Neural progenitor cell (in vitro differentiated cells): Measurements from ENCODE around the gene SLFN5. TPM values are rescaled to one million over a fixed set of nuclear protein-coding genes. Genes with fewer than 3 reads are reported as not detected.

Source experiments
- DNase-seq: peaks from one replicate; pipeline ENCODE4 v3.0.0-alpha.2; 2016; ENCODE audit warnings: low spot score
- H2AFZ ChIP-seq: fragments of 200-600 bp; sonication (generic); replicated peaks from 2 replicates; pipeline ENCODE4 v1.6.1; 2016; ENCODE audit warnings: antibody characterized with exemption
- H3F3A ChIP-seq: fragments of 200-600 bp; sonication (generic); 2 replicates; pipeline ENCODE4 v1.6.1; 2016; ENCODE audit warnings: antibody characterized with exemption, low read depth
- H3K27ac ChIP-seq: fragments of 200-600 bp; sonication (generic); 2 replicates; pipeline ENCODE4 v1.5.1; 2016; ENCODE audit warnings: mild to moderate bottlenecking
- H3K27me3 ChIP-seq: fragments of 200-600 bp; sonication (generic); 2 replicates; pipeline ENCODE4 v1.6.1; 2016; ENCODE audit warnings: mild to moderate bottlenecking, moderate library complexity
- H3K36me3 ChIP-seq: fragments of 200-600 bp; sonication (generic); 2 replicates; pipeline ENCODE4 v1.5.1; 2016
- H3K4me1 ChIP-seq: fragments of 200-600 bp; sonication (generic); 2 replicates; pipeline ENCODE4 v1.6.1; 2016; ENCODE audit warnings: mixed run types
- H3K4me2 ChIP-seq: fragments of 200-600 bp; sonication (generic); 2 replicates; pipeline ENCODE4 v1.6.1; 2016
- H3K4me3 ChIP-seq: fragments of 200-600 bp; sonication (generic); 2 replicates; pipeline ENCODE4 v1.5.1; 2016
- H3K79me2 ChIP-seq: fragments of 200-600 bp; sonication (generic); 2 replicates; pipeline ENCODE4 v1.6.1; 2016; ENCODE audit warnings: low read depth
- H3K9ac ChIP-seq: fragments of 200-600 bp; sonication (generic); 2 replicates; pipeline ENCODE4 v1.6.1; 2016
- H3K9me3 ChIP-seq: fragments of 200-600 bp; sonication (generic); 2 replicates; pipeline ENCODE4 v1.5.1; 2016; ENCODE audit warnings: low read depth
- H4K20me1 ChIP-seq: fragments of 200-600 bp; sonication (generic); 2 replicates; pipeline ENCODE4 v1.6.1; 2016; ENCODE audit warnings: low read depth
- H3K27ac Mint-ChIP-seq: 3 replicates; pipeline ENCODE4 v1.8.0; 2021; ENCODE audit warnings: mixed read lengths
- H3K27me3 Mint-ChIP-seq: 2 replicates; pipeline ENCODE4 v1.8.0; 2022; ENCODE audit warnings: low read depth, mild to moderate bottlenecking, inconsistent platforms, moderate library complexity, mixed read lengths; ENCODE audit not compliant: insufficient read depth
- H3K36me3 Mint-ChIP-seq: 3 replicates; pipeline ENCODE4 v1.8.0; 2021; ENCODE audit warnings: mixed read lengths
- H3K4me1 Mint-ChIP-seq: 3 replicates; pipeline ENCODE4 v1.8.0; 2021; ENCODE audit warnings: mixed read lengths
- H3K4me3 Mint-ChIP-seq: 3 replicates; pipeline ENCODE4 v1.8.0; 2021; ENCODE audit warnings: mild to moderate bottlenecking, moderate library complexity, mixed read lengths
- H3K9me3 Mint-ChIP-seq: 3 replicates; pipeline ENCODE4 v1.8.0; 2020; ENCODE audit warnings: mixed read lengths
- CTCF ChIP-seq: fragments of 200-600 bp; sonication (generic); IDR thresholded peaks from 2 replicates; pipeline ENCODE4 v1.5.1; 2017; ENCODE audit warnings: antibody characterized with exemption, mild to moderate bottlenecking
- EZH2 ChIP-seq: fragments of 200-600 bp; sonication (generic); IDR thresholded peaks from 2 replicates; pipeline ENCODE4 v1.6.1; 2017; ENCODE audit warnings: antibody characterized with exemption, mild to moderate bottlenecking, moderate library complexity
- EZH2phosphoT487 ChIP-seq: fragments of 200-600 bp; sonication (generic); IDR thresholded peaks from 2 replicates; pipeline ENCODE4 v1.6.1; 2017; ENCODE audit warnings: antibody characterized with exemption
- total RNA-seq: library from RNA; depleted of rRNA; stranded (reverse); fragments of >200 nt; gene quantifications from 2 replicates; pipeline ENCODE4 v1.2.3, GENCODE V29; 2015; ENCODE audit warnings: low replicate concordance

SLFN5 gene
- total RNA-seq, 1 donor from 2014 or later, result 5.8 TPM

GRCh38 chr17:35294756-35295155 is 51.9 kb downstream of the SLFN5 start:
- Mint-ChIP-seq H3K4me3 (no peak overlapping the region), H3K9me3 (peaks cover 27% of the 10 kb centered on the region), H3K27me3 (no peaks in the 10 kb centered on the region), H3K4me1 (no peaks in the 10 kb centered on the region), H3K36me3 (no peaks in the 10 kb centered on the region), H3K27ac (no peak overlapping the region)
- no peak for DNase-seq
- TF ChIP-seq EZH2, result no peak
- no peak for TF ChIP-seq EZH2phosphoT487
- no peak for TF ChIP-seq CTCF
- Histone ChIP-seq H3K4me2 (no peak overlapping the region), H4K20me1 (no peaks in the 10 kb centered on the region), H3K36me3 (no peaks in the 10 kb centered on the region), H3K27me3 (peaks cover 15% of the 10 kb centered on the region), H3K4me3 (no peak overlapping the region), H3K79me2 (no peaks in the 10 kb centered on the region), H3K4me1 (no peaks in the 10 kb centered on the region), H3K27ac (no peak overlapping the region), H3K9me3 (no peaks in the 10 kb centered on the region), H2AFZ (no peak overlapping the region), H3K9ac (no peak overlapping the region), H3F3A (no peaks in the 10 kb centered on the region)

- no peak overlapping the region for H3K4me2 ChIP-seq
- no peak overlapping the region for H3K27ac ChIP-seq
- H3K27me3 ChIP-seq, result peaks cover 15% of the 10 kb centered on the region
- no peaks in the 10 kb centered on the region for H3K36me3 ChIP-seq
- H3K9me3 ChIP-seq, result no peaks in the 10 kb centered on the region
- no peaks in the 10 kb centered on the region for H3F3A ChIP-seq
- TF ChIP-seq EZH2phosphoT487 (no peak), CTCF (no peak), EZH2 (no peak)
- no peak overlapping the region for H3K27ac Mint-ChIP-seq
- H3K36me3 Mint-ChIP-seq, result no peaks in the 10 kb centered on the region
- H3K4me1 Mint-ChIP-seq, result no peaks in the 10 kb centered on the region
- no peak overlapping the region for H3K4me3 ChIP-seq
- H3K79me2 ChIP-seq, result no peaks in the 10 kb centered on the region
- H3K4me1 ChIP-seq, result no peaks in the 10 kb centered on the region
- H3K27me3 Mint-ChIP-seq, result no peaks in the 10 kb centered on the region
- no peaks in the 10 kb centered on the region for H4K20me1 ChIP-seq
- H3K9me3 Mint-ChIP-seq, result peaks cover 33% of the 10 kb centered on the region
- no peak overlapping the region for H3K9ac ChIP-seq
- H3K4me3 Mint-ChIP-seq, result no peak overlapping the region
- no peak overlapping the region for H2AFZ ChIP-seq
- DNase-seq, result no peak
These were observed 52.8 kb downstream of the SLFN5 start for GRCh38 chr17:35295686-35296085.

GRCh38 chr17:35297666-35298065 is 54.8 kb downstream of the SLFN5 start:
- Mint-ChIP-seq H3K36me3 (no peaks in the 10 kb centered on the region), H3K4me1 (no peaks in the 10 kb centered on the region), H3K27me3 (no peaks in the 10 kb centered on the region), H3K4me3 (no peak overlapping the region), H3K9me3 (peaks cover 44% of the 10 kb centered on the region), H3K27ac (no peak overlapping the region)
- no peak for DNase-seq
- Histone ChIP-seq H3K36me3 (no peaks in the 10 kb centered on the region), H3K27ac (no peak overlapping the region), H3F3A (no peaks in the 10 kb centered on the region), H3K9ac (no peak overlapping the region), H2AFZ (no peak overlapping the region), H3K9me3 (peaks cover 6% of the 10 kb centered on the region), H3K4me3 (no peak overlapping the region), H4K20me1 (no peaks in the 10 kb centered on the region), H3K27me3 (peaks cover 8% of the 10 kb centered on the region), H3K79me2 (no peaks in the 10 kb centered on the region), H3K4me1 (no peaks in the 10 kb centered on the region), H3K4me2 (no peak overlapping the region)
- TF ChIP-seq CTCF (no peak), EZH2 (no peak), EZH2phosphoT487 (no peak)
